ENCODE measurements around the gene FBP1. TPM values are rescaled to one million over a fixed set of nuclear protein-coding genes. Genes with fewer than 3 reads are reported as not detected.

FBP1 gene
- not detected for total RNA-seq (2021; fragmentation: NEBNext Ultra II Directional; extraction: Animal tissue kit (Norgen Biotek cat#: 25700))
- long read RNA-seq, result 0 reads

DNA sequence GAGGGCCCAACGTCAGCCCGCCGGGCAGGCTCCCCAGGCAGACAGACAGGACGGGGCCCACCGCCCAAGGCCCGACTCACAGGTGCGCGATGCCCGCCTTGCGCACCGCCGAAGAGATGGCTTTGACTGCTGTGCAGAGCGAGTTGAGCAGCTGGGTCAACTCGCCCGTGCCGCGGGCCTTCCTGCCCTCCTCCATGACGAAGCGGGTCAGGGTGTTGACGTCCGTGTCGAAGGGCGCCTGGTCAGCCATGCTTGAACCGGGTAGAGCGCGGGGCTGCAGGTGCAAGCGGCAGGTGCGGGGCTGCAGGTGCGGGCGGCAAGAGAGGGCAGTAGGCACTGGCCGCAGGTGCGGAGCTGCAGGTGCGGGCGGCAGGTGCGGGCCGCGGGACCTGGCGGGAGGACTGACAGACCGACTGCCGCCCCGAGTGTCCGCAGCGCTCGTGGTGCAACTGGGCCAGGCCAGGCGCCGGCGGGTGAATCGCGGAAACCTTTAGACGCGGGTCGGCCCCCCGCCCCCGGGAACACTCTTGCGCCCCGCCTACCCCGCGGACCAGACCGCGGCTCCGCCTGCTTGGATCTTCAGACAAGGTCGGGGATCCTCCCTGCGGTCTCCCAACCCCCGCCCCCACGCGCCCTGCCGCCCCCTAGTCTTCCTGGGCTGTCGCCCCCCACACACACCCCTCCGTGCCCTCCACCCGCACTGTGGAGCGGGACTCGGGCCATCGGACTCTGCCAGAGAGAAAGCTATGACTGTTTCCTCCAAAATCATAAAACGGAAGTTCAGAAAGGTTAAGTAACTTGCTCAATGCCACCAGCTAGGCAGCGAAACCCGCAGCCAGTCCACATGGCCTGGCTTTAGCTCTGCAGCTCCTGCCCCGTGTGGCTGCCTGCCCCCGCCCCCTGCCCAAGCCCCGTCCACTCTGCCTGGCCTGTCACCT lies at the start of gene FBP1:
FBP1 (minus strand) TSS at position 458 of the 938 bp plus-strand sequence; CDS start at position 250, 208 bp downstream.
- TF ChIP-seq, protein P1, sequence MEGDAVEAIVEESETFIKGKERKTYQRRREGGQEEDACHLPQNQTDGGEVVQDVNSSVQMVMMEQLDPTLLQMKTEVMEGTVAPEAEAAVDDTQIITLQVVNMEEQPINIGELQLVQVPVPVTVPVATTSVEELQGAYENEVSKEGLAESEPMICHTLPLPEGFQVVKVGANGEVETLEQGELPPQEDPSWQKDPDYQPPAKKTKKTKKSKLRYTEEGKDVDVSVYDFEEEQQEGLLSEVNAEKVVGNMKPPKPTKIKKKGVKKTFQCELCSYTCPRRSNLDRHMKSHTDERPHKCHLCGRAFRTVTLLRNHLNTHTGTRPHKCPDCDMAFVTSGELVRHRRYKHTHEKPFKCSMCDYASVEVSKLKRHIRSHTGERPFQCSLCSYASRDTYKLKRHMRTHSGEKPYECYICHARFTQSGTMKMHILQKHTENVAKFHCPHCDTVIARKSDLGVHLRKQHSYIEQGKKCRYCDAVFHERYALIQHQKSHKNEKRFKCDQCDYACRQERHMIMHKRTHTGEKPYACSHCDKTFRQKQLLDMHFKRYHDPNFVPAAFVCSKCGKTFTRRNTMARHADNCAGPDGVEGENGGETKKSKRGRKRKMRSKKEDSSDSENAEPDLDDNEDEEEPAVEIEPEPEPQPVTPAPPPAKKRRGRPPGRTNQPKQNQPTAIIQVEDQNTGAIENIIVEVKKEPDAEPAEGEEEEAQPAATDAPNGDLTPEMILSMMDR (IDR thresholded peaks at IDR 0.05), result no peak
- Mint-ChIP-seq H3K36me3 (ENCODE audit: low read depth) (peaks cover 3% of the 10 kb centered on the region; the same call in 1 of the 2 replicates), H3K4me1 (ENCODE audit: low read depth) (0 out of 2 replicates have a peak, but pooled peaks cover 5% of the 10 kb centered on the region), H3K4me3 (peak within 1 kb of the TSS; percentile 72), H3K27ac (no peak within 1 kb of the TSS), H3K9me3 (no peaks in the 10 kb centered on the region), H3K27me3 (ENCODE audit: insufficient read depth) (peaks cover 45% of the 10 kb centered on the region)
- no peak for DNase-seq

DNA sequence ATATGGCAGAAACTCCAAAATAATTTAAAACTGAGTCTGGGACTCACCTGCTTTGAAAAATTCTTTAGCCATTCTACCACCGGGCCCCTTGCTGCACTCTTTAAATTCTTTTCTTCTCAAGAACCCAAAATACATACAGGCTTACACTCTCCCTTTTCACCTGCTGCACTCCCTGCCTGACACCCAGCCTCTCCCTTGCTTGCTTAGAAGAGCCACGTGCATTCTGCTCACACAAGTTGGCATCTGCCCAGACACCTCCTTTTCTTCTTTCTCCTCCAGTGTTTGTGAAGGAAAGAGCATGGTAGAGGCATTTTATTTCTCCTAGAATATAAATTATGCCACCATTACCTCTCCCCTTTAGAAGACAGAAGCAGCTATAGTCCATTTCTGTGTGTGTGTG lies 48.1 kb upstream of the FBP1 start:
- H3K36me3 Mint-ChIP-seq (ENCODE audit: low read depth), result no peaks in the 10 kb centered on the region
- H3K9me3 Mint-ChIP-seq, result no peaks in the 10 kb centered on the region
- H3K27ac Mint-ChIP-seq, result no peak overlapping the region
- H3K27me3 Mint-ChIP-seq (ENCODE audit: insufficient read depth), result peaks cover 13% of the 10 kb centered on the region
- TF ChIP-seq, protein P1 (IDR thresholded peaks at IDR 0.05), result no peak
- no peak for DNase-seq
- no peak overlapping the region for H3K4me3 Mint-ChIP-seq
- H3K4me1 Mint-ChIP-seq (ENCODE audit: low read depth), result no peaks in the 10 kb centered on the region

DNA sequence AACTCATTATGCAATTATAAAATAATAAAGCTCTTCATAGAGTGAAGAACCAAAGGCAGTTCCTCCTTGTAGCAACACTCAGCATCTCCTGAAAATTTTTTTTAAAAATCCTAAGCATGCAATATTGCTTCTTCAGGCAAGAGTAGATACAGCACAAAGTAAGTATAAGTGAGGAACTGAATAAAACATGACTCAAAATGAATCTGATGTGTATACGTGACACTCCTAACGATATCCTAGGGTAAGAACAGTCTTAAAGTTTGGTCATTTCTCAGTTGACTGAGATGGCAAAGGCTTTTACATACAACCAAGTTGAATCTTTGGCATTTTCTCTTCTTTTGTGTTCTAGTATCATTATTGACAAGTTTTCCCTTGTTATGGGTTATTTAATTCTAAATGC lies 46.0 kb upstream of the FBP1 start:
- TF ChIP-seq, protein P1 (IDR thresholded peaks at IDR 0.05), result no peak
- Mint-ChIP-seq H3K4me1 (ENCODE audit: low read depth) (peaks cover 19% of the 10 kb centered on the region), H3K4me3 (no peak overlapping the region), H3K36me3 (ENCODE audit: low read depth) (no peaks in the 10 kb centered on the region), H3K27me3 (ENCODE audit: insufficient read depth) (peaks cover 10% of the 10 kb centered on the region), H3K27ac (no peak overlapping the region), H3K9me3 (no peaks in the 10 kb centered on the region)
- no peak for DNase-seq

DNA sequence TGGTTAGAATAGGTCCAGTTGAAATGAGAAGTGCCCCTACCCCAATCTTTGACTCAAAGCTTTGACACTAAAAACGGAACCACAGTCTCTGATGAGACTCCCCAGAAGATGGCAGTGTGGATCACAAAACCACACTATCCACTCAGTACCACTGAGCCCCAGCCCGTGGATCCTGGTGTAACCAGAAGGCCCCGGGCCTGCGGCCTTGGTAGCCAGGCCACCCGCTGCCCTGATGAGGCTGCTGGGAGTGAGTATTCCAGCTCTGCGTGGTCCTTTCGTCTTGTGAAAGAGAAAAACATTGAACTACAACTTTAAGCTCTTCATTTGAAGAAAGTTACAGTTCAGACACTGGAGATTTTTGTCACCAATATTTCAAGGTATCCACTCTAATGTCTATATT lies 42.2 kb upstream of the FBP1 start:
- no peak overlapping the region for H3K4me3 Mint-ChIP-seq
- H3K27me3 Mint-ChIP-seq (ENCODE audit: insufficient read depth), result peaks cover 5% of the 10 kb centered on the region
- H3K4me1 Mint-ChIP-seq (ENCODE audit: low read depth), result peaks cover 33% of the 10 kb centered on the region
- TF ChIP-seq, protein P1 (IDR thresholded peaks at IDR 0.05), result peak; percentile 84
- H3K36me3 Mint-ChIP-seq (ENCODE audit: low read depth), result no peaks in the 10 kb centered on the region
- H3K27ac Mint-ChIP-seq, result peak overlapping the region; percentile 62
- peak; percentile 70 for DNase-seq
- no peaks in the 10 kb centered on the region for H3K9me3 Mint-ChIP-seq

DNA sequence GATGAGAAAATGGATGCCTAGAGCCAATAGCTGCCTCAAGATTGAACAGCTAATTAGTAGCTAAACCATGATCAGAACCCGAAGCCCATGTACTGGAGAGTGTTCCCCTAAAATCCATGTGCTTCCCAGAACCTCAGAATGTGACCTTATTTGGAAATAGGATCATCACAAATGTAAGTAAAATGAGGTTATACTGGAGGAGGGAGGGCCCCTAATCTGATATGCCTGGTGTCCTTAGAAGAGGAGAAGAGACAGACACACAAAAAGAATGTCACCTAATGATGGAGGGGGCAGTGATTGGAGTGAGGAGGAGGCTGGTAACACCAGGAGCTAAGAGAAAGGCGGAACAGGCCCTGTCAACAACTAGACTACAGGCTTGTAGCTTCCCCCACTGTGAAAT lies 41.3 kb upstream of the FBP1 start:
- Mint-ChIP-seq H3K4me3 (no peak overlapping the region), H3K36me3 (ENCODE audit: low read depth) (no peaks in the 10 kb centered on the region), H3K27ac (peak overlapping the region; percentile 25; the same call in 1 of the 2 replicates), H3K27me3 (ENCODE audit: insufficient read depth) (peaks cover 5% of the 10 kb centered on the region), H3K4me1 (ENCODE audit: low read depth) (peaks cover 42% of the 10 kb centered on the region), H3K9me3 (no peaks in the 10 kb centered on the region)
- TF ChIP-seq, protein P1 (IDR thresholded peaks at IDR 0.05), result no peak
- no peak for DNase-seq
